GM12874 (cell line): ENCODE results near the gene GADL1.

Experiments used
- CTCF ChIP-seq: IDR thresholded peaks from 2 replicates; pipeline ENCODE4 v1.5.1; 2011; ENCODE audit warnings: low read depth, mild to moderate bottlenecking, control low read depth, low read length, moderate library complexity; ENCODE audit not compliant: insufficient read depth

The GADL1 gene

DNA sequence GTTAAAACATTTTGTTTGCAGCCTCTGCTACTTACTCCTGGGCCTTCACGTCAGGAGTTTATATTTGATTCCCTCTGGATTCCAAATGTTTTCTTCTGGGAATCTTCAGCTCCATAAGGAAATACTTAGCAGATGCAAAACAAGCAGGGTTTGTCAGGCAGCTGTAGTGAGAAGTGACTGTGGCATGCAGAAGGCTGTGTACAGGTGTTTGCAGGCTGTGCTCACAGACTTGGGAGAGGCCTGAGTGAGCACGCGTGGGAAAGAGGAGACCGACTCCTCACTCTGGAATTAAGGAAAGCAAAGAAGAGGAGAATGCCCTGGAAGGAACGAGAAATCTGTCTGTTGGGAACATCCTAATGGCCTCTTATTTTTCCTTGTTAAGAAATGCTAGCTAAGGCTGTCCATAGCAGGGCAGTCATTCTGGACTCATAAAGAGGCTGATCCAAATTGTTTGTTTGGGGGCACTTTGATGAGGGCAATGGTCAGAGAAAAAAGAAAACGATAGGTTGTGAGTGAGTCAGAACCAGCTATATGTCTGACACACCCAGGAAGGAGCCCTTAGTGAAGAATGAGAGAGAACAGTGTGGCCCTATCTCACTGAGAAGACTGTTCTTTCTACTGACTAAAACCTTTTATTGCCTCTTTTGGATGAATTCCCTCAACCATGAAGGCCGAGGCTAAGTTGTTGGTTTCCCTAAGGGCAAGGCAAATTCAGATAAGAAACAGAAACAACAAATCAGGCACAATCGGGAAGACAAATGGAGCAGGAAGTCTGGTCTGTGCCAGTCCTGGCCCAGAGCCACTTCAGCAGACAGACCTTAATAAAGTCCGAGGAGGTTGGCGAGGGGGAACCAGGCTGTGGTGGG lies 205.5 kb downstream of the GADL1 start:
- TF ChIP-seq CTCF, result no peak

DNA sequence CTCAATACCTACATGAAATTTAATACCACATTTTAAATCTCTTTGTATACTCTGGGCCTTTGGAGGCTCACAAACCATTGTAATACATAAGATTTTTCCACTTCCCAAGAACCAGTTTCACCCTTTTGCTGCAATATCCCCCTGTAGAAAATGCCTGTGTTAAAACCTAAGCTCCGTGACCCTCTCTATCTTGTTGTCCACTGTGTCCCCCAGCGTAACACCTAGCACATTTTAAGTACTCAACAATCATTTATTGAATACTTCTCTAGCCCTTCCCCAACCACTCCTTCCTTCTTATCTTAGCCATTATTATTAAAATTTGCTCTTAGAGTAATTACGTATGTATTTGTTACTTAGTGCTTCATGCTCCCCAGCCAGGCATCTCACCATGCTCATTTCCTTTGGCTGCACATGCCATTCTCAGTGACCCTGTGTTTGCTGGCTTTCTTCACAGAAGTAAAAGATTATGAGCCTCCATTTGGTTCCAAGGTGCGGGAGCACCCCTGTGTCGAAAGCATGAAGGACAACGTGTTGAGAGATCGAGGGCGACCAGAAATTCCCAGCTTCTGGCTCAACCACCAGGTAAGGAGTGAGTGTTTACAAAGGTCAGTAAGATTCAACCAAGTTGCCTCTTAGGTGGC lies 206.4 kb downstream of the GADL1 start:
- TF ChIP-seq CTCF, result no peak

DNA sequence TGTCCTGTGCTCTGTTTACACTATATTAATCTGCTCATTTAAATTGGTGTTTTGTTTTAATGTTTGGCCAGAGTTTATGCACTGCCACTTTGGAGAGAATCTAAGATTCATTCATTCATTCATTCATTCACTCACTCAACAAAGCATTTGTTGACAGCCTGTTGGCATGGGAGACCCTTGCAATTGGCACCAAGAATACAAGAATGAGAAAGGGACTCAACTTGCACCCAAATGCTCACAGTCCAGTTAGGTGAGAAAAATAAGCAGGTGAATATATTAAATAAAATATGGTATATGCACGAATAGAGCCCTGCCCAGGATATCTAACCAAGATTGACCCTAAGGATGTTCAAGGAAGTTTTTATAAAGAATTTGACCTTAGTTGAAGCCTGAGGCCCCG lies 207.7 kb downstream of the GADL1 start:
- no peak for TF ChIP-seq CTCF

DNA sequence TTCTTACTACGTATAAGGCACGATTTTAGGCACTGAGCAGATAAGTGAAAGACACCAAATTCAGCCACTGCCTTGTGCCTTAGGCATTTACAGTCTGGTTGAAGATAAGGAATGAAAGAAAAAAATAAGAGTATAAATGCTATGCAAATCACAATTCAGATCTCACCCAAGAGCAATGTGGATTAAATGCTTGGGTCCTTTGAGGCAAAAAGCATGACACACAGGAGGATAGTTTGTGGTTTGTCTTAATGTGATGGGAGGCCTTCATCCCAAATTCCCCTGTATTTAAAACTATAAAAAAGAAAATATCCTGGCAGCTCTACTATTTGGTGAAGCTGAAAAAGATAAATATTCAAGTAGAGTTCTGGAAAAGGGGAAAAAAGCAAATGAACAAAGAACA lies 208.3 kb downstream of the GADL1 start:
- no peak for TF ChIP-seq CTCF

DNA sequence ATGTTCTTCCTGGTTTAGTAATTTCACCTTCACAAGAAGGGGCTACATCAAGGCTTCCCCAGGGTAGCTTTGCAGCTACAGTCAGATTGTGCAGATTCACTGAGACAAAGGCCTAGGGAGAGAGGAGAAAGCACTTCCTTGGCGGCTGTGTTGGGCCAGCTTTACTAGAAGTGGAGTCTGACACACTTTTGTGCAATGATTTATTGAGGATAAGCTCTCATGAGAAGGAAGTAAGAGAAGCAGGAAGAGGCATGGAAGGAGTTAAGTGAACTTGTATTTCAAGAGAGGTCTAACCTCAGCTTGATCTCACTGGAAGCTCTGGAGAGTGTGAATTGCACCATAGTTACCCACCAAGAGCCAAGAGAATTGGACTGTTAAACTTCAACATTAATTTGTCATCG lies 209.2 kb downstream of the GADL1 start:
- no peak for TF ChIP-seq CTCF

DNA sequence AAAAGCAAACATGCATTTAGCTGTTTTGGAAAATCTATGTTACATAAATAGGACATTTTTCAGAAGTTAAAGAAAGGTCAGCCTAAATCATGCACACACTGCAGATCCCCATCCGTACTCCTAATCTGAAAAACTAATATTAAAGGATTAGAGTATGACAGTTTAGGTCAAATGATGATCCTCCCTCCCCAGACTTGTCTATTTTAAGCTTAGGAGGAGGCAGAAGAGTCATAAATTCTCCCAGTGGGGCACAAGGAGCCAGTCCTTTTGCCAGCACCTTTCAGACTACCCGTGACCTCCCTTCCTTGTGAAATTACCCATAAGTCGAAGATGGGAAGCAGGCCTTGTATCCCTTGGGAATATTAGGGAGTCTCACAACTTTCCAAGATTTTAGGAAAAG lies 210.1 kb downstream of the GADL1 start:
- no peak for TF ChIP-seq CTCF

GRCh38 chr3:30683769-30684168 lies 210.7 kb downstream of the GADL1 start:
- TF ChIP-seq CTCF, result no peak
